ENCODE measurements around the gene EXTL1. TPM values are rescaled to one million over a fixed set of nuclear protein-coding genes. Genes with fewer than 3 reads are reported as not detected.

The EXTL1 gene
- total RNA-seq, 4 donors from 2014 or later: 0.08 to 0.81 (median 0.31) TPM; not detected in 1

- no peak for TF ChIP-seq POLR2AphosphoS5 (IDR thresholded peaks at IDR 0.05)
- TF ChIP-seq POLR2A (IDR thresholded peaks at IDR 0.05): no peak
- no peak for TF ChIP-seq CTCF (IDR thresholded peaks at IDR 0.05)
- no peak for TF ChIP-seq EP300 (IDR thresholded peaks at IDR 0.05)
- no peak for ATAC-seq
- no peaks in the 10 kb centered on the region for H3K9me3 ChIP-seq
- H3K4me1 ChIP-seq: no peaks in the 10 kb centered on the region
- H3K27ac ChIP-seq: no peak overlapping the region
- peaks cover 38% of the 10 kb centered on the region for H3K27me3 ChIP-seq
- WGBS, 2 donors (ENCODE audit: low coverage in 1 of 2): 52 to 68% methylated on average over 7 to 8 of the region's 8 CpGs
- H3K4me3 ChIP-seq: no peak overlapping the region
- no peaks in the 10 kb centered on the region for H3K36me3 ChIP-seq
Measured at GRCh38 chr1:26078286-26079177, 57.0 kb downstream of the EXTL1 start.

GRCh38 chr1:26079178-26079563 is 57.6 kb downstream of the EXTL1 start:
- H3K4me3 ChIP-seq: no peak overlapping the region
- ATAC-seq: no peak
- no peaks in the 10 kb centered on the region for H3K4me1 ChIP-seq
- no peak overlapping the region for H3K27ac ChIP-seq
- H3K36me3 ChIP-seq: no peaks in the 10 kb centered on the region
- TF ChIP-seq CTCF (IDR thresholded peaks at IDR 0.05) (no peak), POLR2A (IDR thresholded peaks at IDR 0.05) (no peak), EP300 (IDR thresholded peaks at IDR 0.05) (no peak), POLR2AphosphoS5 (IDR thresholded peaks at IDR 0.05) (no peak)
- peaks cover 38% of the 10 kb centered on the region for H3K27me3 ChIP-seq
- 42 to 60% methylated on average over 1 to 2 of the region's 7 CpGs for WGBS, 2 donors (ENCODE audit: low coverage in 1 of 2)
- H3K9me3 ChIP-seq: no peaks in the 10 kb centered on the region

- Histone ChIP-seq H3K9me3 (no peaks in the 10 kb centered on the region), H3K36me3 (no peaks in the 10 kb centered on the region), H3K27ac (no peak overlapping the region), H3K4me1 (no peaks in the 10 kb centered on the region), H3K4me3 (no peak overlapping the region), H3K27me3 (peaks cover 44% of the 10 kb centered on the region)
- no peak for TF ChIP-seq POLR2A (IDR thresholded peaks at IDR 0.05)
- no peak for ATAC-seq
- 30 to 48% methylated on average over 5 to 7 of the region's 9 CpGs for WGBS, 2 donors (ENCODE audit: low coverage in 1 of 2)
Measured at GRCh38 chr1:26079960-26080814, 58.6 kb downstream of the EXTL1 start.

- no peak for TF ChIP-seq CTCF (IDR thresholded peaks at IDR 0.05)
- no peak for TF ChIP-seq EP300 (IDR thresholded peaks at IDR 0.05)
- TF ChIP-seq POLR2AphosphoS5 (IDR thresholded peaks at IDR 0.05): no peak
- TF ChIP-seq POLR2A (IDR thresholded peaks at IDR 0.05): no peak
- Histone ChIP-seq H3K27ac (no peak overlapping the region), H3K36me3 (no peaks in the 10 kb centered on the region), H3K9me3 (no peaks in the 10 kb centered on the region), H3K4me1 (no peaks in the 10 kb centered on the region), H3K27me3 (peaks cover 42% of the 10 kb centered on the region), H3K4me3 (no peak overlapping the region)
- no peak for ATAC-seq
- WGBS, 2 donors (ENCODE audit: low coverage in 1 of 2): 53 to 74% methylated on average over 2 to 5 of the region's 8 CpGs
Measured at GRCh38 chr1:26081267-26082019, 59.9 kb downstream of the EXTL1 start.

- Histone ChIP-seq H3K27me3 (peaks cover 39% of the 10 kb centered on the region), H3K9me3 (no peaks in the 10 kb centered on the region), H3K4me1 (no peaks in the 10 kb centered on the region), H3K36me3 (no peaks in the 10 kb centered on the region), H3K4me3 (no peak overlapping the region), H3K27ac (no peak overlapping the region)
- ATAC-seq: no peak
- 67 to 91% methylated on average over 3 of the region's 3 CpGs for WGBS, 2 donors (ENCODE audit: low coverage in 1 of 2)
- no peak for TF ChIP-seq POLR2AphosphoS5 (IDR thresholded peaks at IDR 0.05)
- TF ChIP-seq POLR2A (IDR thresholded peaks at IDR 0.05): no peak
- no peak for TF ChIP-seq CTCF (IDR thresholded peaks at IDR 0.05)
- no peak for TF ChIP-seq EP300 (IDR thresholded peaks at IDR 0.05)
Measured at GRCh38 chr1:26082020-26082350, 60.4 kb downstream of the EXTL1 start.
